HepG2 (cell line): ENCODE results near the gene NAA15. TPM values are rescaled to one million over a fixed set of nuclear protein-coding genes. Genes with fewer than 3 reads are reported as not detected.

Source experiments
- ATAC-seq: fragments of 200-7000 bp; cut with Tn5 transposase; 3 replicates; pipeline ENCODE4 v1.9.1; 2020; ENCODE audit warnings: mild to moderate bottlenecking, moderate library complexity
- BruUV-seq: library from RNA; stranded (reverse); fragments of 400-500 nt; replicated peaks from 2 replicates; lab custom pipeline; 2021; lab: Mats Ljungman, UMichigan
- CTCF ChIA-PET: fragments of 300-600 bp; formaldehyde crosslinking; extraction: SDS; loops from one replicate; lab custom pipeline; 2021; ENCODE audit warnings: low total read pairs, inconsistent platforms, low intra/inter-chr PET ratio; lab: Yijun Ruan, JAX
- POLR2A ChIA-PET: fragments of 350-600 bp; sonication (Branson Sonifier 250); formaldehyde crosslinking; loops from one replicate; lab custom pipeline; 2020; ENCODE audit warnings: antibody characterized with exemption, inconsistent platforms; lab: Yijun Ruan, JAX
- DNase-seq: peaks from one replicate; pipeline ENCODE4 v3.0.0-alpha.2; 2015; ENCODE audit warnings: low spot score
- FAIRE-seq: peaks from 3 replicates; lab custom pipeline; 2011; peaks lifted over from hg19 to GRCh38; lab: Jason Lieb, UNC
- H2AFZ ChIP-seq: one replicate; pipeline ENCODE4 v1.6.1; 2011; ENCODE audit warnings: low read length, inconsistent platforms
- H3K27ac ChIP-seq: fragments of 300-600 bp; 3 replicates; pipeline ENCODE4 v1.8.0; 2011; ENCODE audit warnings: mixed run types, mild to moderate bottlenecking, mixed read lengths, low read length, inconsistent platforms; ENCODE audit not compliant: insufficient read depth; ENCODE audit errors: extremely low read length
- H3K27me3 ChIP-seq, 2 experiments: fragments of 200-600 bp in 1 of 2; 2 replicates in 1 of 2; 3 replicates in 1 of 2; pipeline versions ENCODE4 v1.6.0 to v1.8.0; 2011; ENCODE audit warnings: low read length in 2 of 2, mild to moderate bottlenecking in 2 of 2, moderate library complexity in 2 of 2, inconsistent platforms in 1 of 2; ENCODE audit not compliant: insufficient read depth in 2 of 2, control insufficient read depth in 1 of 2
- H3K36me3 ChIP-seq, 2 experiments: fragments of 200-600 bp in 1 of 2; replicated peaks in 1 of 2; 2 replicates in 1 of 2; 3 replicates in 1 of 2; pipeline versions ENCODE4 v1.5.1 to v1.8.0; 2011; ENCODE audit warnings: low read length in 2 of 2, inconsistent platforms in 1 of 2; ENCODE audit not compliant: insufficient read depth in 2 of 2, control insufficient read depth in 1 of 2
- H3K4me1 ChIP-seq: 2 replicates; pipeline ENCODE4 v1.5.1; 2012; ENCODE audit warnings: low read length, inconsistent platforms; ENCODE audit not compliant: insufficient read depth
- H3K4me2 ChIP-seq: 2 replicates; pipeline ENCODE4 v1.6.0; 2011; ENCODE audit warnings: low read depth, low read length, inconsistent platforms
- H3K4me3 ChIP-seq, 3 experiments: fragments of 200-600 bp in 1 of 3; sonication (generic), shearing (Covaris generic) in 1 of 3; replicated peaks in 1 of 3; 2 replicates each; pipeline ENCODE4 v1.5.1; 2011 to 2016; ENCODE audit warnings: low read length in 3 of 3, inconsistent platforms in 2 of 3, low read depth in 2 of 3, mild to moderate bottlenecking in 2 of 3, control low read depth in 1 of 3, mixed read lengths in 1 of 3; ENCODE audit not compliant: insufficient read depth in 1 of 3
- H3K79me2 ChIP-seq: one replicate; pipeline ENCODE4 v1.6.1; 2011; ENCODE audit warnings: low read length, inconsistent platforms; ENCODE audit not compliant: insufficient read depth
- H3K9ac ChIP-seq: 2 replicates; pipeline ENCODE4 v1.6.0; 2011; ENCODE audit warnings: mild to moderate bottlenecking, low read depth, low read length, inconsistent platforms; ENCODE audit not compliant: insufficient read depth
- H3K9me3 ChIP-seq: 2 replicates; pipeline ENCODE4 v1.5.1; 2012; ENCODE audit warnings: mild to moderate bottlenecking, low read length
- H4K20me1 ChIP-seq: 2 replicates; pipeline ENCODE4 v1.6.0; 2011; ENCODE audit warnings: inconsistent platforms, mild to moderate bottlenecking, low read length, moderate library complexity; ENCODE audit not compliant: insufficient read depth
- HNF4G ChIP-seq, 2 experiments: sonication (generic) in 1 of 2; formaldehyde crosslinking in 1 of 2; IDR thresholded peaks; 2 replicates each; pipeline versions ENCODE4 v1.4.0 to v1.6.1; 2011 to 2020; ENCODE audit warnings: borderline replicate concordance in 2 of 2, low read depth in 2 of 2, mild to moderate bottlenecking in 2 of 2, low read length in 1 of 2, missing genetic modification reagents in 1 of 2, moderate library complexity in 1 of 2
- KLF9 ChIP-seq: IDR thresholded peaks from 2 replicates; pipeline ENCODE4 v1.6.1; 2016; ENCODE audit warnings: low read depth
- KMT2A ChIP-seq: sonication (generic); formaldehyde crosslinking; IDR thresholded peaks from 2 replicates; pipeline ENCODE4 v1.4.0; 2020; ENCODE audit warnings: missing genetic modification reagents
- PHF5A ChIP-seq: IDR thresholded peaks from one replicate; pipeline ENCODE4 v1.6.1; 2018; ENCODE audit warnings: low read depth, missing genetic modification reagents; ENCODE audit not compliant: unreplicated experiment
- TRIM24 ChIP-seq: sonication (generic); formaldehyde crosslinking; IDR thresholded peaks from 2 replicates; pipeline ENCODE4 v1.8.0; 2022; ENCODE audit warnings: mild to moderate bottlenecking, missing genetic modification reagents
- WGBS: methylation state at CpG from one replicate; pipeline ENCODE4 v1.1.6; 2017; ENCODE audit warnings: low lambda C conversion rate; 5-methylcytosine and 5-hydroxymethylcytosine counted together
- in situ Hi-C: cut with HindIII; loops from 2 replicates; pipeline ENCODE4 v1.10.0; 2017; ENCODE audit warnings: low pct_unique_long_range_greater_than_20kb; ENCODE audit not compliant: extremely low pct_ligation_motif_present
- intact Hi-C: fragments of 100-400 bp; cut with micrococcal nuclease; formaldehyde crosslinking; loops from one replicate; pipeline ENCODE4 v1.10.0; 2022; ENCODE audit not compliant: unreplicated experiment
- polyA plus RNA-seq, 8 experiments: library from polyadenylated mRNA; depleted of rRNA in 3 of 8; stranded (reverse) in 7 of 8; unstranded in 1 of 8; fragments of >200 nt; fragmentation: Illumina TruSeq in 4 of 8; extraction: Trizol in 4 of 8; gene quantifications; 2 replicates each; pipeline versions ENCODE4 v1.2.1 to v1.2.3, GENCODE V29; 2011 to 2016; ENCODE audit warnings: low read depth in 4 of 8, missing spikeins in 1 of 8, mixed read lengths in 1 of 8; ENCODE audit not compliant: insufficient read depth in 1 of 8
- total RNA-seq, 5 experiments: library from RNA; depleted of rRNA; stranded (reverse); fragments of >200 nt; fragmentation: Illumina TruSeq; extraction: Trizol; gene quantifications; 2 replicates each; pipeline ENCODE4 v1.2.3, GENCODE V29; 2016; ENCODE audit warnings: low read depth in 1 of 5
- TF ChIP-seq, protein P1 (sequence below): IDR thresholded peaks from 2 replicates; pipeline ENCODE4 v1.6.1; 2016; ENCODE audit warnings: mild to moderate bottlenecking, missing biosample characterization, missing genetic modification reagents
- TF ChIP-seq, protein P2 (sequence below): IDR thresholded peaks from 2 replicates; pipeline ENCODE4 v1.6.1; 2016; ENCODE audit warnings: low read depth, control low read depth
- TF ChIP-seq, protein P3 (sequence below): sonication (generic); formaldehyde crosslinking; IDR thresholded peaks from 2 replicates; pipeline ENCODE4 v1.5.0; 2020; ENCODE audit warnings: mild to moderate bottlenecking, missing genetic modification reagents, borderline replicate concordance

NAA15 gene
- total and polyA plus RNA-seq, 2 of the 13 experiments (the other 11 are each of a cell fraction or from before 2014, with no cell fraction given) = 6.2 to 50.2 TPM

DNA sequence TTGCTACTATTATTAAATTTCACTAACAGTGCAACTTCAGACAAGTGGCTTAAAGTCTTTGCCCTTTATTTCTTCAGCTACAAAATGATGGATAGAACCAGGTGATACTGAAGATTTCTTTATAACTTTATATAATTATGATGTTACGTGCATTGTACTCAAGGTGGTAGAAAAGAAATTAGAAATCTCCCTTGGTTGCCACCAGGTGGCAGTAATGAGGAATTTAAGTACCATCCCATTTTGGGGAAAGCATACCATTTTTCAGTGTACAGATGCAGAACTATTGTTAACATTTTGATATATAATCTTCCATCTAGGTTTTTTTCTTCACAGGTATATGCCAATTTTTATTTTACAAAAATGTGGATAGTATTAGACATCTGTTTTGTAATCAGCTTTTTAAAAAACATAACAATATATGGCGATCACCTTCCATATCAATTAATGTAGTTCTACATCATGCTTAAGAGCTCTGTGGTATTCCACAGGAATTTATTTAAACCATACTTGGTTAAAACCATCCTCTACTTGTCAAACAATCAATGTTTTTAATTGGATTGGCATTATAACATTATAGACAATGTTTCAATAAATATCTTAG is 114.9 kb downstream of the NAA15 start (continued):
- TF ChIP-seq KMT2A (CRISPR knock-in tag) = no peak
- TF ChIP-seq, protein P1, sequence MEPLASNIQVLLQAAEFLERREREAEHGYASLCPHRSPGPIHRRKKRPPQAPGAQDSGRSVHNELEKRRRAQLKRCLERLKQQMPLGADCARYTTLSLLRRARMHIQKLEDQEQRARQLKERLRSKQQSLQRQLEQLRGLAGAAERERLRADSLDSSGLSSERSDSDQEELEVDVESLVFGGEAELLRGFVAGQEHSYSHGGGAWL = no peak
- no peak for TF ChIP-seq KLF9 (CRISPR knock-in tag)
- no peak for TF ChIP-seq PHF5A (CRISPR knock-in tag)
- TF ChIP-seq, protein P2, sequence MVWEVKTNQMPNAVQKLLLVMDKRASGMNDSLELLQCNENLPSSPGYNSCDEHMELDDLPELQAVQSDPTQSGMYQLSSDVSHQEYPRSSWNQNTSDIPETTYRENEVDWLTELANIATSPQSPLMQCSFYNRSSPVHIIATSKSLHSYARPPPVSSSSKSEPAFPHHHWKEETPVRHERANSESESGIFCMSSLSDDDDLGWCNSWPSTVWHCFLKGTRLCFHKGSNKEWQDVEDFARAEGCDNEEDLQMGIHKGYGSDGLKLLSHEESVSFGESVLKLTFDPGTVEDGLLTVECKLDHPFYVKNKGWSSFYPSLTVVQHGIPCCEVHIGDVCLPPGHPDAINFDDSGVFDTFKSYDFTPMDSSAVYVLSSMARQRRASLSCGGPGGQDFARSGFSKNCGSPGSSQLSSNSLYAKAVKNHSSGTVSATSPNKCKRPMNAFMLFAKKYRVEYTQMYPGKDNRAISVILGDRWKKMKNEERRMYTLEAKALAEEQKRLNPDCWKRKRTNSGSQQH (CRISPR knock-in tag) = no peak
- TF ChIP-seq, all 625 proteins: peak for 3

DNA sequence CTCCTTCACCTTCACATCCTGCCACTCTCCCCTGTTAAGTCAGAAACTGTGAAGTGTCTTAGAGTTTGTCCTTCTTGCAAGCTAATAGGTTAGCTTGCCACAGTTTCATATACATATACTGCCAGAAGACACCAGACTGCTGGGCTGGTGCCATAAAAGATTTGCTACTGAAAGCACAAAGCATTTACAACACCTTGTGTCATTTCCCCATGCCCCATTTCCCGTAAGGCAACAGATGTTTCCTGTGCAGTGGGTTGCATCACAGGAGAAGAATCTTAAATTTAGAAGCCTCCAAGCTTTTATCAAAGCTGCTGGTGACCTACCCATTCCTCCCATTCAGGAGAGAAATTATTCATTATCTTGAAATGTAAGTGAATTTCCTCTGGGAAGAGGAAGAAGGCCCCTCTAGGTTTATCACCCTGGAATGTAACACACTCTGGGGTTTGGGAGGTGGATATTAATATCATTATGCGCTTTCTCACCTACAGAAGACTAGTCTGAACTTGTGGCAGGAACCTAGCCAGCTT is 118.1 kb downstream of the NAA15 start:
- FAIRE-seq (no peak), ATAC-seq (no peak), DNase-seq (no peak)
- no peaks in the 10 kb centered on the region for H3K36me3 ChIP-seq
- intact Hi-C loops = no loop called here
- 0 out of 2 replicates have a peak, but pooled peaks cover 2% of the 10 kb centered on the region for H4K20me1 ChIP-seq
- H3K4me1 ChIP-seq = no peaks in the 10 kb centered on the region; the same call in 1 of the 2 replicates
- H3K27me3 ChIP-seq = no peaks in the 10 kb centered on the region
- CTCF ChIA-PET = no interaction called here
- no peak overlapping the region for H3K9ac ChIP-seq
- H3K79me2 ChIP-seq = no peaks in the 10 kb centered on the region
- no peak overlapping the region for H2AFZ ChIP-seq
- in situ Hi-C loops = loop anchor here (10.0 kb wide), 1 partner anchor 85 kb away; no protein-coding TSS in a partner anchor
- BruUV-seq = no TSS peak
- no peak overlapping the region for H3K4me3 ChIP-seq
- no peak overlapping the region for H3K4me2 ChIP-seq
- whole genome bisulfite sequencing = 96% methylated on average over 2 of the region's 2 CpGs
- H3K27ac ChIP-seq = no peak overlapping the region
- POLR2A ChIA-PET = no interaction called here
- no peaks in the 10 kb centered on the region for H3K9me3 ChIP-seq
- TF ChIP-seq HNF4G (IDR thresholded peaks at IDR 0.05; ENCODE audit: borderline replicate concordance, low read depth, low read length) (no peak), HNF4G (CRISPR knock-in tag; IDR thresholded peaks at IDR 0.05; ENCODE audit: borderline replicate concordance, low read depth) (no peak), TRIM24 (no peak)
- TF ChIP-seq, protein P3, sequence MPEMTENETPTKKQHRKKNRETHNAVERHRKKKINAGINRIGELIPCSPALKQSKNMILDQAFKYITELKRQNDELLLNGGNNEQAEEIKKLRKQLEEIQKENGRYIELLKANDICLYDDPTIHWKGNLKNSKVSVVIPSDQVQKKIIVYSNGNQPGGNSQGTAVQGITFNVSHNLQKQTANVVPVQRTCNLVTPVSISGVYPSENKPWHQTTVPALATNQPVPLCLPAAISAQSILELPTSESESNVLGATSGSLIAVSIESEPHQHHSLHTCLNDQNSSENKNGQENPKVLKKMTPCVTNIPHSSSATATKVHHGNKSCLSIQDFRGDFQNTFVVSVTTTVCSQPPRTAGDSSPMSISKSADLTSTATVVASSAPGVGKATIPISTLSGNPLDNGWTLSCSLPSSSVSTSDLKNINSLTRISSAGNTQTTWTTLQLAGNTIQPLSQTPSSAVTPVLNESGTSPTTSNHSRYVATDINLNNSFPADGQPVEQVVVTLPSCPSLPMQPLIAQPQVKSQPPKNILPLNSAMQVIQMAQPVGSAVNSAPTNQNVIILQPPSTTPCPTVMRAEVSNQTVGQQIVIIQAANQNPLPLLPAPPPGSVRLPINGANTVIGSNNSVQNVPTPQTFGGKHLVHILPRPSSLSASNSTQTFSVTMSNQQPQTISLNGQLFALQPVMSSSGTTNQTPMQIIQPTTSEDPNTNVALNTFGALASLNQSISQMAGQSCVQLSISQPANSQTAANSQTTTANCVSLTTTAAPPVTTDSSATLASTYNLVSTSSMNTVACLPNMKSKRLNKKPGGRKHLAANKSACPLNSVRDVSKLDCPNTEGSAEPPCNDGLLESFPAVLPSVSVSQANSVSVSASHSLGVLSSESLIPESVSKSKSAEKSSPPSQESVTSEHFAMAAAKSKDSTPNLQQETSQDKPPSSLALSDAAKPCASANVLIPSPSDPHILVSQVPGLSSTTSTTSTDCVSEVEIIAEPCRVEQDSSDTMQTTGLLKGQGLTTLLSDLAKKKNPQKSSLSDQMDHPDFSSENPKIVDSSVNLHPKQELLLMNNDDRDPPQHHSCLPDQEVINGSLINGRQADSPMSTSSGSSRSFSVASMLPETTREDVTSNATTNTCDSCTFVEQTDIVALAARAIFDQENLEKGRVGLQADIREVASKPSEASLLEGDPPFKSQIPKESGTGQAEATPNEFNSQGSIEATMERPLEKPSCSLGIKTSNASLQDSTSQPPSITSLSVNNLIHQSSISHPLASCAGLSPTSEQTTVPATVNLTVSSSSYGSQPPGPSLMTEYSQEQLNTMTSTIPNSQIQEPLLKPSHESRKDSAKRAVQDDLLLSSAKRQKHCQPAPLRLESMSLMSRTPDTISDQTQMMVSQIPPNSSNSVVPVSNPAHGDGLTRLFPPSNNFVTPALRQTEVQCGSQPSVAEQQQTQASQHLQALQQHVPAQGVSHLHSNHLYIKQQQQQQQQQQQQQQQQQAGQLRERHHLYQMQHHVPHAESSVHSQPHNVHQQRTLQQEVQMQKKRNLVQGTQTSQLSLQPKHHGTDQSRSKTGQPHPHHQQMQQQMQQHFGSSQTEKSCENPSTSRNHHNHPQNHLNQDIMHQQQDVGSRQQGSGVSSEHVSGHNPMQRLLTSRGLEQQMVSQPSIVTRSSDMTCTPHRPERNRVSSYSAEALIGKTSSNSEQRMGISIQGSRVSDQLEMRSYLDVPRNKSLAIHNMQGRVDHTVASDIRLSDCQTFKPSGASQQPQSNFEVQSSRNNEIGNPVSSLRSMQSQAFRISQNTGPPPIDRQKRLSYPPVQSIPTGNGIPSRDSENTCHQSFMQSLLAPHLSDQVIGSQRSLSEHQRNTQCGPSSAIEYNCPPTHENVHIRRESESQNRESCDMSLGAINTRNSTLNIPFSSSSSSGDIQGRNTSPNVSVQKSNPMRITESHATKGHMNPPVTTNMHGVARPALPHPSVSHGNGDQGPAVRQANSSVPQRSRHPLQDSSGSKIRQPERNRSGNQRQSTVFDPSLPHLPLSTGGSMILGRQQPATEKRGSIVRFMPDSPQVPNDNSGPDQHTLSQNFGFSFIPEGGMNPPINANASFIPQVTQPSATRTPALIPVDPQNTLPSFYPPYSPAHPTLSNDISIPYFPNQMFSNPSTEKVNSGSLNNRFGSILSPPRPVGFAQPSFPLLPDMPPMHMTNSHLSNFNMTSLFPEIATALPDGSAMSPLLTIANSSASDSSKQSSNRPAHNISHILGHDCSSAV (CRISPR knock-in tag) = no peak
